ENCODE results near the gene ROCK2. TPM values are rescaled to one million over a fixed set of nuclear protein-coding genes. Genes with fewer than 3 reads are reported as not detected.

Gene ROCK2
- total and polyA plus RNA-seq, 2 of the 13 experiments (the other 11 are each of a cell fraction or from before 2014, with no cell fraction given): 38.1 to 119 TPM

GRCh38 chr2:11363868-11364564, 19.6 kb upstream of the ROCK2 start (continued):
- TF ChIP-seq ZBTB37 (CRISPR knock-in tag; IDR thresholded peaks at IDR 0.05): no peak
- TF ChIP-seq ZBTB33 (CRISPR knock-in tag; IDR thresholded peaks at IDR 0.05): no peak
- TF ChIP-seq ARNT2 (CRISPR knock-in tag; IDR thresholded peaks at IDR 0.05; ENCODE audit: low read depth): no peak
- no peak for TF ChIP-seq ZNF12 (CRISPR knock-in tag; IDR thresholded peaks at IDR 0.05)
- no peak for TF ChIP-seq NFE2L2 (IDR thresholded peaks at IDR 0.05; ENCODE audit: low read length)
- no peak for TF ChIP-seq EP300 (IDR thresholded peaks at IDR 0.05; ENCODE audit: low read depth in 2 of 2, low read length in 2 of 2)
- TF ChIP-seq EP300 (CRISPR knock-in tag; IDR thresholded peaks at IDR 0.05; ENCODE audit: borderline replicate concordance): no peak
- no peak for TF ChIP-seq TBL1XR1 (IDR thresholded peaks at IDR 0.05; ENCODE audit: borderline replicate concordance, low read length, partially characterized antibody)
- 0 out of 2 replicates have a peak, but pooled peaks have one; percentile 11 for TF ChIP-seq GABPB1 (CRISPR knock-in tag; IDR thresholded peaks at IDR 0.05)
- no peak for TF ChIP-seq DNMT1 (CRISPR knock-in tag; IDR thresholded peaks at IDR 0.05)
- TF ChIP-seq PAXIP1 (CRISPR knock-in tag; conservative IDR thresholded peaks at IDR 0.05): no peak
- TF ChIP-seq ZNF256 (CRISPR knock-in tag; conservative IDR thresholded peaks at IDR 0.05): no peak
- no peak for TF ChIP-seq CAMTA2 (CRISPR knock-in tag; IDR thresholded peaks at IDR 0.05; ENCODE audit: borderline replicate concordance)
- TF ChIP-seq ZNF569 (CRISPR knock-in tag; IDR thresholded peaks at IDR 0.05; ENCODE audit: borderline replicate concordance): no peak
- no peak for TF ChIP-seq HNF1A (IDR thresholded peaks at IDR 0.05; ENCODE audit: low read depth)
- TF ChIP-seq HNF1A (CRISPR knock-in tag; IDR thresholded peaks at IDR 0.05; ENCODE audit: borderline replicate concordance): no peak
- no peak; the same call in 1 of the 2 replicates for TF ChIP-seq ZNF780A (CRISPR knock-in tag; IDR thresholded peaks at IDR 0.05)

Data from HepG2 (cell line).